Cerebellar cortex (tissue), 1 donor: ENCODE results near the gene ANOS1.
"Not testable (repeated sequence)": the region's sequence is repeated elsewhere in the genome, so short reads cannot be mapped to it uniquely, and the experiment has no call there.

ENCODE experiments used
- DNase-seq: peaks from one replicate; pipeline ENCODE4 v3.0.0-alpha.2; 2015; ENCODE audit warnings: low spot score

Gene ANOS1

GRCh38 chrX:8607326-8607725 lies 124.6 kb downstream of the ANOS1 start:
- DNase-seq, result no peak

GRCh38 chrX:8604131-8604530 lies 127.8 kb downstream of the ANOS1 start:
- DNase-seq, result no peak

- DNase-seq, result no peak
Measured at GRCh38 chrX:8591501-8591900, 140.4 kb downstream of the ANOS1 start.

- no peak for DNase-seq
Measured at GRCh38 chrX:8586953-8587352, 145.0 kb downstream of the ANOS1 start.

- DNase-seq, result no peak
Measured at GRCh38 chrX:8579602-8580001, 152.3 kb downstream of the ANOS1 start.

- DNase-seq, result no peak
Measured at GRCh38 chrX:8576821-8577220, 155.1 kb downstream of the ANOS1 start.

- no peak for DNase-seq
Measured at GRCh38 chrX:8565729-8566128, 166.2 kb downstream of the ANOS1 start.

- no peak for DNase-seq
Measured at GRCh38 chrX:8548446-8548845, 183.5 kb downstream of the ANOS1 start.

GRCh38 chrX:8546715-8547114 lies 185.2 kb downstream of the ANOS1 start:
- DNase-seq, result no peak

GRCh38 chrX:8520791-8521190 lies 211.1 kb downstream of the ANOS1 start:
- DNase-seq, result no peak

- DNase-seq, result no peak
Measured at GRCh38 chrX:8520178-8520577, 211.8 kb downstream of the ANOS1 start.

GRCh38 chrX:8504451-8504850 lies 227.5 kb downstream of the ANOS1 start:
- DNase-seq, result no peak

GRCh38 chrX:8502101-8502500 lies 229.8 kb downstream of the ANOS1 start:
- DNase-seq, result not testable (repeated sequence)

- no peak for DNase-seq
Measured at GRCh38 chrX:8500203-8500602, 231.7 kb downstream of the ANOS1 start.

- not testable (repeated sequence) for DNase-seq
Measured at GRCh38 chrX:8495036-8495435, 236.9 kb downstream of the ANOS1 start.

- no peak for DNase-seq
Measured at GRCh38 chrX:8484360-8484949, 247.5 kb downstream of the ANOS1 start.
